Testis (tissue), 2 donors: Measurements from ENCODE around the gene AP1G1.

ENCODE experiments used
- CTCF ChIP-seq, 3 experiments: fragments of 450-650 bp in 2 of 3; fragments of 200-600 bp in 1 of 3; sonication (generic) in 1 of 3; IDR thresholded peaks; one replicate each; pipeline ENCODE4 v1.5.1; 2016 to 2019; ENCODE audit warnings: antibody characterized with exemption in 3 of 3, mild to moderate bottlenecking in 2 of 3, moderate library complexity in 1 of 3
- POLR2A ChIP-seq: fragments of 450-650 bp; IDR thresholded peaks from one replicate; pipeline ENCODE4 v1.6.1; 2017; ENCODE audit warnings: antibody characterized with exemption, mild to moderate bottlenecking, moderate library complexity

- TF ChIP-seq POLR2A (no peak), CTCF (IDR thresholded peaks at IDR 0.05) (no peak)
Observed at GRCh38 chr16:71727551-71728324, 80.9 kb downstream of the AP1G1 start.
